ENCODE measurements around the gene HSPA4. TPM values are rescaled to one million over a fixed set of nuclear protein-coding genes. Genes with fewer than 3 reads are reported as not detected.

HSPA4 gene
- total RNA-seq, 2 experiments from 2014 or later: 105 to 169 TPM

GRCh38 chr5:133147815-133148567, 96.2 kb downstream of the HSPA4 start:
- Mint-ChIP-seq H3K27me3 (no peaks in the 10 kb centered on the region), H3K27ac (no peak overlapping the region), H3K4me3 (no peak overlapping the region), H3K36me3 (no peaks in the 10 kb centered on the region), H3K4me1 (peaks cover 1% of the 10 kb centered on the region), H3K9me3 (ENCODE audit: low read depth) (no peaks in the 10 kb centered on the region)
- CTCF ChIA-PET: no interaction called here
- DNase-seq: no peak
- ATAC-seq: no peak

- DNase-seq (no peak), ATAC-seq (no peak)
- CTCF ChIA-PET: no interaction called here
- Mint-ChIP-seq H3K4me1 (peaks cover 1% of the 10 kb centered on the region), H3K36me3 (no peaks in the 10 kb centered on the region), H3K4me3 (no peak overlapping the region), H3K27ac (no peak overlapping the region), H3K27me3 (no peaks in the 10 kb centered on the region), H3K9me3 (ENCODE audit: low read depth) (no peaks in the 10 kb centered on the region)
Measured at GRCh38 chr5:133149345-133149744, 97.5 kb downstream of the HSPA4 start.

- Mint-ChIP-seq H3K27ac (no peak overlapping the region), H3K27me3 (no peaks in the 10 kb centered on the region), H3K4me1 (peaks cover 1% of the 10 kb centered on the region), H3K9me3 (ENCODE audit: low read depth) (no peaks in the 10 kb centered on the region), H3K4me3 (no peak overlapping the region), H3K36me3 (no peaks in the 10 kb centered on the region)
- CTCF ChIA-PET: no interaction called here
- no peak for DNase-seq
- no peak for ATAC-seq
Measured at GRCh38 chr5:133150909-133151544, 99.2 kb downstream of the HSPA4 start.

GRCh38 chr5:133154274-133155075, 102.7 kb downstream of the HSPA4 start:
- Mint-ChIP-seq H3K27me3 (peaks cover 3% of the 10 kb centered on the region), H3K27ac (no peak overlapping the region), H3K9me3 (ENCODE audit: low read depth) (no peaks in the 10 kb centered on the region), H3K4me3 (no peak overlapping the region), H3K36me3 (no peaks in the 10 kb centered on the region), H3K4me1 (no peaks in the 10 kb centered on the region)
- CTCF ChIA-PET: no interaction called here
- DNase-seq (no peak), ATAC-seq (no peak)

GRCh38 chr5:133155326-133155969, 103.6 kb downstream of the HSPA4 start:
- H3K4me3 Mint-ChIP-seq: no peak overlapping the region

More at GRCh38 chr5:133155326-133155969, 103.6 kb downstream of the HSPA4 start:
- DNase-seq (no peak), ATAC-seq (no peak)
- Mint-ChIP-seq H3K4me1 (peaks cover 3% of the 10 kb centered on the region), H3K9me3 (ENCODE audit: low read depth) (no peaks in the 10 kb centered on the region), H3K36me3 (no peaks in the 10 kb centered on the region), H3K27ac (no peak overlapping the region), H3K27me3 (peaks cover 3% of the 10 kb centered on the region)
- CTCF ChIA-PET: no interaction called here

Other genes with a start within 250 kb of the HSPA4 start
- gene SOWAHA, start 238.7 kb upstream of the HSPA4 start, total RNA-seq: under 1 TPM in 1 of 2 experiments, not detected in 1; 0.42 TPM
- gene SHROOM1, start 221.4 kb upstream of the HSPA4 start, total RNA-seq: 10 to 100 TPM in 1 of 2 experiments, 1 to 10 TPM in 1; 4.4 to 11.5 TPM
- gene GDF9, start 185.5 kb upstream of the HSPA4 start, total RNA-seq: under 1 TPM; 0.26 to 0.67 TPM
- gene UQCRQ, start 185.4 kb upstream of the HSPA4 start, total RNA-seq: 100 to 1,000 TPM; 344 to 446 TPM
- 1 to 10 TPM; 2.7 to 6.0 TPM for gene LEAP2, start 178.3 kb upstream of the HSPA4 start, total RNA-seq
- 10 to 100 TPM; 32.6 to 34.7 TPM for gene AFF4, start 88.4 kb upstream of the HSPA4 start, total RNA-seq
- 10 to 100 TPM; 24.7 to 32.0 TPM for gene ZCCHC10, start 25.5 kb upstream of the HSPA4 start, total RNA-seq